Fibroblast of lung (primary cell): ENCODE results near the gene CCNDBP1. TPM values are rescaled to one million over a fixed set of nuclear protein-coding genes. Genes with fewer than 3 reads are reported as not detected.
A peak's percentile ranks its signal among the peaks of the same experiment; 100 is the strongest.

Experiments
- DNase-seq, 2 donors: peaks; one replicate each; pipeline versions ENCODE4 v3.0.0 to v3.0.0-alpha.2; 2010; ENCODE audit warnings: low read depth in 2 of 2
- H2AFZ ChIP-seq: 2 replicates; pipeline ENCODE4 v1.5.1; 2012; ENCODE audit warnings: low read length, control low read depth, inconsistent platforms
- H3K27ac ChIP-seq: 2 replicates; pipeline ENCODE4 v1.5.1; 2011; ENCODE audit warnings: low read length, control low read depth; ENCODE audit not compliant: insufficient read depth
- H3K27me3 ChIP-seq: 2 replicates; pipeline ENCODE4 v1.5.1; 2011; ENCODE audit warnings: mild to moderate bottlenecking, low read length; ENCODE audit not compliant: control insufficient read depth, insufficient read depth
- H3K36me3 ChIP-seq: 2 replicates; pipeline ENCODE4 v1.5.1; 2011; ENCODE audit warnings: low read length; ENCODE audit not compliant: control insufficient read depth, insufficient read depth
- H3K4me1 ChIP-seq: 2 replicates; pipeline ENCODE4 v1.5.1; 2011; ENCODE audit warnings: low read length; ENCODE audit not compliant: control insufficient read depth, insufficient read depth; ENCODE audit errors: extremely low read depth
- H3K4me2 ChIP-seq: 2 replicates; pipeline ENCODE4 v1.5.1; 2011; ENCODE audit warnings: low read length, control low read depth; ENCODE audit not compliant: insufficient read depth; ENCODE audit errors: extremely low read depth
- H3K4me3 ChIP-seq, 4 experiments: fragments of 200-600 bp in 1 of 4; sonication (generic) in 1 of 4; replicated peaks in 1 of 4; 2 replicates each; pipeline ENCODE4 v1.5.1; 2011 to 2016; ENCODE audit warnings: low read length in 4 of 4, low read depth in 3 of 4, mild to moderate bottlenecking in 3 of 4, control low read depth in 2 of 4, inconsistent platforms in 1 of 4, mixed read lengths in 1 of 4; ENCODE audit not compliant: insufficient read depth in 1 of 4; ENCODE audit errors: control extremely low read depth in 1 of 4
- H3K79me2 ChIP-seq: 2 replicates; pipeline ENCODE4 v1.5.1; 2012; ENCODE audit warnings: mild to moderate bottlenecking, low read length, inconsistent platforms; ENCODE audit not compliant: control insufficient read depth, insufficient read depth
- H3K9ac ChIP-seq: 2 replicates; pipeline ENCODE4 v1.5.1; 2011; ENCODE audit warnings: mild to moderate bottlenecking, low read length, control low read depth; ENCODE audit not compliant: insufficient read depth
- H3K9me3 ChIP-seq: 2 replicates; pipeline ENCODE4 v1.5.1; 2012; ENCODE audit warnings: low read depth, low read length; ENCODE audit not compliant: control insufficient read depth, insufficient read depth
- H4K20me1 ChIP-seq: 2 replicates; pipeline ENCODE4 v1.5.1; 2011; ENCODE audit warnings: low read length; ENCODE audit not compliant: control insufficient read depth, insufficient read depth; ENCODE audit errors: extremely low read depth
- EZH2 ChIP-seq: IDR thresholded peaks from 2 replicates; pipeline ENCODE4 v1.5.1; 2012; ENCODE audit warnings: low read length, control low read depth, mild to moderate bottlenecking; ENCODE audit errors: missing control alignments
- polyA minus RNA-seq: library from RNA; depleted of rRNA, polyadenylated mRNA; stranded (reverse); fragments of >200 nt; gene quantifications from 2 replicates; pipeline ENCODE4 v1.2.3, GENCODE V29; 2011; ENCODE audit warnings: low replicate concordance
- polyA plus RNA-seq, 2 donors: library from polyadenylated mRNA; depleted of rRNA in 1 of 2; stranded (reverse) in 1 of 2; unstranded in 1 of 2; fragments of >200 nt; gene quantifications; 2 replicates each; pipeline ENCODE4 v1.2.1, GENCODE V29; 2011 to 2012; ENCODE audit warnings: missing spikeins in 1 of 2
- total RNA-seq: library from RNA; depleted of rRNA; stranded (reverse); fragments of >200 nt; gene quantifications from 2 replicates; pipeline ENCODE4 v1.2.1, GENCODE V29; 2014
- TF ChIP-seq, protein P1 (sequence below), 2 donors: IDR thresholded peaks in 1 of 2; conservative IDR thresholded peaks in 1 of 2; 1 replicate in 1 of 2; 2 replicates in 1 of 2; pipeline ENCODE4 v1.5.1; 2011 to 2012; ENCODE audit warnings: low read length in 2 of 2, control low read depth in 1 of 2, inconsistent platforms in 1 of 2, low read depth in 1 of 2, mild to moderate bottlenecking in 1 of 2

CCNDBP1 gene, protein sequence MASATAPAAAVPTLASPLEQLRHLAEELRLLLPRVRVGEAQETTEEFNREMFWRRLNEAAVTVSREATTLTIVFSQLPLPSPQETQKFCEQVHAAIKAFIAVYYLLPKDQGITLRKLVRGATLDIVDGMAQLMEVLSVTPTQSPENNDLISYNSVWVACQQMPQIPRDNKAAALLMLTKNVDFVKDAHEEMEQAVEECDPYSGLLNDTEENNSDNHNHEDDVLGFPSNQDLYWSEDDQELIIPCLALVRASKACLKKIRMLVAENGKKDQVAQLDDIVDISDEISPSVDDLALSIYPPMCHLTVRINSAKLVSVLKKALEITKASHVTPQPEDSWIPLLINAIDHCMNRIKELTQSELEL
- total RNA-seq (48.0 and 78.4 TPM in 2 replicates), polyA plus RNA-seq (80.2 and 101 TPM in 2 replicates), polyA minus RNA-seq (12.7 and 18.5 TPM in 2 replicates)
- polyA plus RNA-seq (2012), result 63.7 and 66.1 TPM in 2 replicates

DNA sequence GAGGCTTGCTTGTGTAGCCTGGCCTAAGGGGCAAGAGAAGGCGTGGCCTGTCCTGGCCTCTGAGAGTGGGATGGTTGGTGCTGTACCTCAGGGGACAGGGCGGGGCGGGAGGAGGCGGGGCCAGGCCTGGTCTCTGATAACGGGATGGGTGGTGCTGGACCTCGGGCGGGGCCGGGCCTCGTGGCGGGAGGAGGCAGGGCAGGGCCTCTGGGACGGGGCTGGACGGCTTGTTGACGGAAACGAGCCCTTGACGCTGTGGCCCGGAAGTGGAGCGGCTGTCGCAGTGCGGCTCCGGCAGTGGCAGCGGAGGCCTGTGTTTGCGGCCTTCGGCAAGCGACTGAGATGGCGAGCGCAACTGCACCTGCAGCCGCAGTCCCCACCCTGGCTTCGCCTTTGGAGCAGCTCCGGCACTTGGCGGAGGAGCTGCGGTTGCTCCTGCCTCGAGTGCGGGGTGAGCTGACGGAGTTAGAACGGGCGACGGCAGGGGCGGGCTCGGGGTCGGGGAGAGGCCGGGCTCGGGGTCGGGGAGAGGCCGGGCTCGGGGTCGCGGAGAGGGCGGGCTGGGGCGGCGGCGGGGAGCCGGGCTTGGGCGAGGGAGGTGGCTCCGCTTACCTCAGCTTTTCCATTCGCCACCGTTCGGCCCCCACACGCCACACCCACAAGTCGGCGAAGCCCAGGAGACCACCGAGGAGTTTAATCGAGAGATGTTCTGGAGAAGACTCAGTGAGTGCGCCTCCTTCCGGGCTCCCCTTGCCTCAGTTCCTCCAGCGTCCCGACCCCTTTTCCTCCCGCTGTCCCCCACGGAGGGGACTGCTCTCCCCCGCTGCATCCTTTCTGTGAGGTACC lies at the start of gene CCNDBP1:
Gene CCNDBP1, plus strand, starts transcription at position 247 of the 846 bp plus-strand sequence. Its CDS starts 96 bp downstream, at position 343.
- TF ChIP-seq EZH2, result no peak
- TF ChIP-seq, protein P1, sequence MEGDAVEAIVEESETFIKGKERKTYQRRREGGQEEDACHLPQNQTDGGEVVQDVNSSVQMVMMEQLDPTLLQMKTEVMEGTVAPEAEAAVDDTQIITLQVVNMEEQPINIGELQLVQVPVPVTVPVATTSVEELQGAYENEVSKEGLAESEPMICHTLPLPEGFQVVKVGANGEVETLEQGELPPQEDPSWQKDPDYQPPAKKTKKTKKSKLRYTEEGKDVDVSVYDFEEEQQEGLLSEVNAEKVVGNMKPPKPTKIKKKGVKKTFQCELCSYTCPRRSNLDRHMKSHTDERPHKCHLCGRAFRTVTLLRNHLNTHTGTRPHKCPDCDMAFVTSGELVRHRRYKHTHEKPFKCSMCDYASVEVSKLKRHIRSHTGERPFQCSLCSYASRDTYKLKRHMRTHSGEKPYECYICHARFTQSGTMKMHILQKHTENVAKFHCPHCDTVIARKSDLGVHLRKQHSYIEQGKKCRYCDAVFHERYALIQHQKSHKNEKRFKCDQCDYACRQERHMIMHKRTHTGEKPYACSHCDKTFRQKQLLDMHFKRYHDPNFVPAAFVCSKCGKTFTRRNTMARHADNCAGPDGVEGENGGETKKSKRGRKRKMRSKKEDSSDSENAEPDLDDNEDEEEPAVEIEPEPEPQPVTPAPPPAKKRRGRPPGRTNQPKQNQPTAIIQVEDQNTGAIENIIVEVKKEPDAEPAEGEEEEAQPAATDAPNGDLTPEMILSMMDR (conservative IDR thresholded peaks at IDR 0.05 in 1 of 2, IDR thresholded peaks at IDR 0.05 in 1 of 2; ENCODE audit: low read depth in 1 of 2, low read length in 2 of 2), result peak; percentile 44 to 49
- Histone ChIP-seq H3K36me3 (peaks cover 7% of the 10 kb centered on the region), H3K4me3 (peak within 1 kb of the TSS; percentile 90 to 96 (median 94)), H4K20me1 (no peaks in the 10 kb centered on the region), H3K27me3 (no peaks in the 10 kb centered on the region), H3K9ac (peak within 1 kb of the TSS; percentile 74), H3K4me2 (peak within 1 kb of the TSS; percentile 97), H3K79me2 (peaks cover 7% of the 10 kb centered on the region), H3K27ac (peak within 1 kb of the TSS; percentile 67), H3K9me3 (no peaks in the 10 kb centered on the region), H2AFZ (peak within 1 kb of the TSS; percentile 90), H3K4me1 (no peaks in the 10 kb centered on the region)
- DNase-seq, result peak; percentile 72 to 81

DNA sequence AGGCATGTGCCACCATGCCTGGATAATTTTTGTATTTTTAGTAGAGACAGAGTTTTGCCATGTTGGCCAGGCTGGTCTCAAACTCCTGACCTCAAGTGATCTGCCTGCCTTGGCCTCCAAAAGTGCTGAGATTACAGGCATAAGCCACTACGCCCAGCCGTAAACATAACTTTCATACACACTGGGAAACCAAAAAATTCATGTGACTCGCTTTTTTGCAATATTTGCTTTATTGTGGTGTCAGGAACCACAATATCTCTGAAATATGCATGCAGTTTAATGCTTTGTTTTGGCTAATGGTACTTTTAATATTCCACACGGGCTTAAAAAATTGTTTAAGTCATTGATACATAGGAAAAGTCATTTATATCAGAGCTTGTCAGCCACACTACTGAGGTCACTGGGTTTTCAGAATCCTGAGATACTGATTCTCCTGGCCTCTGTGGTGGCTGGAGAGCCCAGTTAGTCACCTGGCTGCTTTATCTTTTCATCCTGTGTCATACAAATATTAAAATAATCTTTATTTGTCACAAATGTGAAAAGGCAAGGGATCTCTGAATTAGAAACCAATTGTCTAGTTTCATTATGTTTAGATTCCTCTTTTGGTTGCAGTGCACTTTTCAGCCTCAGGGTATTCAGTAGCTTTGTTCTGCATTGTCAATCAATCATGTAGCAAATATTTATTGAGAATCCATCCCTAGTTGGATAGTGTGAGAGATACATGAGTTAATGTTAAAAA lies 41.8 kb upstream of the CCNDBP1 start:
- Histone ChIP-seq H3K4me3 (no peak overlapping the region), H3K36me3 (no peaks in the 10 kb centered on the region), H3K9ac (no peak overlapping the region), H4K20me1 (no peaks in the 10 kb centered on the region), H3K27me3 (no peaks in the 10 kb centered on the region), H3K9me3 (no peaks in the 10 kb centered on the region), H3K4me1 (no peaks in the 10 kb centered on the region), H2AFZ (no peak overlapping the region), H3K79me2 (no peaks in the 10 kb centered on the region), H3K27ac (no peak overlapping the region), H3K4me2 (no peak overlapping the region)
- TF ChIP-seq, protein P1 (conservative IDR thresholded peaks at IDR 0.05 in 1 of 2, IDR thresholded peaks at IDR 0.05 in 1 of 2; ENCODE audit: low read depth in 1 of 2, low read length in 2 of 2), result no peak
- TF ChIP-seq EZH2, result no peak
- no peak for DNase-seq
